Erythroblast (primary cell): Measurements from ENCODE around the gene LDLRAD2.

ENCODE experiments used
- DNase-seq, 2 experiments: peaks; one replicate each; lab custom pipeline; 2025; lab: John Stamatoyannopoulos, UW
- GATA1 ChIP-seq: IDR thresholded peaks from 2 replicates; pipeline ENCODE4 v1.6.1; 2011; ENCODE audit warnings: low read depth, mild to moderate bottlenecking, control low read depth, low read length, moderate library complexity
- POLR2A ChIP-seq: IDR thresholded peaks from 2 replicates; pipeline ENCODE4 v1.6.1; 2011; ENCODE audit warnings: mild to moderate bottlenecking, low read length

The LDLRAD2 gene

DNA sequence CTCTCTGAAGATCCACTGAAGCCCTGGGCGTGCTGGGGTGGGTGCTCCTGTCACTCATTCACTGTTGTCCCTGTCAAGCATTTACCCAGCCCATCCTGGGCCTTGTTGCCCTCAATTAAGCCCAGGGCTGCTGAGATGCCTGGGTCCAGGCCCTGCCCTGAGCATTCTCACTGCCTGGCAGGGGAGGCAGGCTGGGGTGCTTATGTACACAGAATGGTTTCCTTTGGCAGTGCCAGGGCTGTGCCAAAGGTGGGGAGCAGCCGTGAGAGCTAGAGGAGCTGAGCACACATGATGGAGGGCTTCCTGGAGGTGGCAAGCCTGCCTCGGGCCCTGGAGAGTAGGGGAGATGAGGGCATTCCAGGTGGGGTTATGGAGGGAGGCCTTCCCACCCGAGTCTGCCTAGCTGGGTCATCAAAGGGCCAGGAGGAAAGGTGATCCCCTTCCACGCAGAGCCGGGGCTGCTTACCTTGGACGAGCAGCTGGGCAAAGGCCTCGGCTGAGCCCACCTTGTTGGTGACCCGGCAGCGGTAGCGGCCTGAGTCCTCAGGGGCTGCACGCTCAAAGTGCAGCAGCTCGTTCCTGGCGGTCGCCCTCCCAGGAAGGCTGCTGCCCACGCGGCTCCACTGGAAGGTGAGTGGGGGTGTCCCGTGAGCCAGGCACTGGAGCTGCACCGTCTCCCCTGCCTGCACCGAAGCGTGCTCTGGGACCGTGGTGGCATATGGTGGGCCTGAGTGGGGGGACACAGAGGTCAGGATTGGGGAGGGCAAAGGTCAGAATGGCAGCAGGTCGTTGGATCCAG is 26.5 kb downstream of the LDLRAD2 start:
- TF ChIP-seq GATA1: no peak
- no peak for TF ChIP-seq POLR2A
- DNase-seq: no peak

- no peak for DNase-seq
- TF ChIP-seq GATA1 (no peak), POLR2A (no peak)
Observed at GRCh38 chr1:21839337-21840037, 27.4 kb downstream of the LDLRAD2 start.

DNA sequence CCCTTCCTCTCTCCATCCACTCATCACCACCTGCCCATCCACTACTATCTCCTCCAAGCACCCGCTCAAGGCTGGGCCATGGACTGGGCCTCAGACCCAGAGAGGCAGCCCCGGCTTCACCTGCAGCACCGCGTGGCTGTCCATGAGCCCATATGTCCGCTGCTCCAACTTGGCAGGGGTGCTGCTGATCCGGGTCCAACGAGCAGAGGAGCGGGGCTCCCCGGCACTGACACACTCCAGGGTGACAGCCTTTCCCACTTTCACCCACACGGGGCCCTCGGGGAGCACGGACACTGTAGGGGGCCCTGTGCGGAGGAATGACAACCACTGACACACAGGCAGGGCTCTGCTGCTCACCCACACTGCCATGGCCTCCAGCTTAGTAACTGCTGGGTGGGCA is 28.9 kb downstream of the LDLRAD2 start:
- no peak for TF ChIP-seq POLR2A
- no peak for TF ChIP-seq GATA1
- no peak for DNase-seq

DNA sequence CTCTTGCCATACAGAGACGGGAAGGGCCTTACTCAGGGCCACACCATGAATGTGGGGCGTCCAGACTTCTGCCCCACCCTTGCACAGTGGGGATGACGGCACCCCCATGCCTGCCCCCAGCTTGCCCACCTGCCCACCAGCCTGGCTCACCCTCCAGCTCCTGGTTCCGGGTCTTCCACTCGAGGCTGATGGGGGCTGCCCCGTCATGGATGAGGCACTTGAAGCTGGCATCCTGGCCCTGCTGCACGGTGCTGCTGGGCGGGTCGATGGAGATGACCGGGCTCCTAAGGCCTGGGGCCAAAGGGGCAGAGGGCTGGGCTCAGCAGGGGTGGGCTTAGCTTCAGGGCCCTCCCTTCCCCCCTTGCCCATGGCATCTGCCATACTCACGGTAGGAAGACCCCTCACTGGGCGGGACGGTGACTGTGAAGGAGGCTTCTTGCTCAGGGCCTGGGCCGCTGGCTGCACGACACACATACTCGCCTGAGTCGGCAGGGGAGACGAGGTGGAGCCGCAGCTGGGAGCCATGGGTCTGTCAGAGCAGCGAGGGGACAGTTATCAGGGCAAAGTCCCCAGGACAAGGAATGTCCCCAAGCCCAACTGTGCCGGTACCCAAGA is 29.9 kb downstream of the LDLRAD2 start:
- DNase-seq: no peak
- TF ChIP-seq GATA1: no peak
- TF ChIP-seq POLR2A: no peak

DNA sequence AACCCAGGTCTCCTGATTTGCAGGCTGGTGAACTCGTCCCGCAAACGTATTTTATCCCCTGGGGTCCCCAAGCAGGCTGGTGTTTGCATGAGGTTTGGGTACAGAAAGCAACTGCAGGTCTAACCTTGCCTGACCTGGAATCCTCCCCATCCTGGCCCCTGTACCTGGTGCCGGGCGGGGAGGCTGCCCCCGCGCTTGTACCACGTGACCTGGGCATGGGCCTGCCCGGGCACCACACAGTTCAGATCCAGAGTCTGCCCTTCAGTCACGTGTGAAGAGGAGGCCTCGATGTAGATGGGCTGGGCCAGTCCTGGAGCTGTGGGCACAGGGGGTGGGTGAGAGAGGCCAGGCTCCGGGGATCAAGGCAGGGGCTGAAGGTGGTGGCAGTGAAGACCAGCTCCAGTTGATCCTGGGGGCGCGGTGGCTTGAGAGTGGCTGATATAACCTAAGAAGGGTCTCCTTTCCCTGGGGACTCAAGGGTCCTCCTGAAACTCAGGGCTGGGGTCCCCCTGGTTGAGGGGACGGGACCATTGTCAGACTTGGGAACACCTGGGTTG is 30.6 kb downstream of the LDLRAD2 start:
- TF ChIP-seq GATA1: no peak
- TF ChIP-seq POLR2A: no peak
- DNase-seq: no peak

DNA sequence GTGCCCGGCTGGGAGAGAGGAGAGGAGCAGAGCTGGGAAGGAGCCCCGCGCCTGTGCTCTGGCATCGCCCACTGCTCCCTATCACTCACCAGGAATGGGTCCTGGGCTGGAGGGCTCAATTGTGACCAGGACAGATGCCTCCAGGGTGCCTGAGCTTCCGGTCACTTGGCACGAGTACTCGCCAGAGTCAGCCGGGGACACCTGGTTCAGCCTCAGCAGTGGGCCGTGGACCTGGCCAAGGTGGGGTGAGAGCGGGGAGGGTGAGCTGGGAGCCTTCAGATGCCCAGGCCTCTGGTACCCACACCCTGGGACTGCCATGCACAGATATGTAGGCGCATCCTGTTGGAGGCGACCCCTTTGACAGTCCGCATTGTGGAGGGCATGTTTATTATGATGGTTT is 31.1 kb downstream of the LDLRAD2 start:
- no peak for TF ChIP-seq POLR2A
- no peak for TF ChIP-seq GATA1
- no peak for DNase-seq

DNA sequence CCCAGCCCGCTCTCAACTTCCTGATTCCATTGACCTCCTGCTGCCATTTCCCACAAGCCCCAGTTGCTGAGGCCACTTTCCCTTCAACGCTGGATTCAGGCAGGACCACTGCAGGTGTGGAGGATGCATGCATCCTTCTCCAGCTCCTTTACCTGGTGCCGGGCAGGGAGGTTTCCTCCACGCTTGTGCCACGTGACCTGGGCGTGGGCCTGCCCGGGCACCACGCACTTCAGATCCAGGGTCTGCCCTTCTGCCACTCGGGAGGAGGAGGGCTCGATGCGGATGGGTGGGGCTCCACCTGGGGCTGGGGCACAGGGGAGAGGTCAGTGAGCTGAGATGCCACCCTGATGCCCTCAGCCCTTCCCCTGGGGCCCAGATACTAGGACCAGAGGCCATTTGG is 31.9 kb downstream of the LDLRAD2 start:
- no peak for DNase-seq
- TF ChIP-seq POLR2A (no peak), GATA1 (no peak)

DNA sequence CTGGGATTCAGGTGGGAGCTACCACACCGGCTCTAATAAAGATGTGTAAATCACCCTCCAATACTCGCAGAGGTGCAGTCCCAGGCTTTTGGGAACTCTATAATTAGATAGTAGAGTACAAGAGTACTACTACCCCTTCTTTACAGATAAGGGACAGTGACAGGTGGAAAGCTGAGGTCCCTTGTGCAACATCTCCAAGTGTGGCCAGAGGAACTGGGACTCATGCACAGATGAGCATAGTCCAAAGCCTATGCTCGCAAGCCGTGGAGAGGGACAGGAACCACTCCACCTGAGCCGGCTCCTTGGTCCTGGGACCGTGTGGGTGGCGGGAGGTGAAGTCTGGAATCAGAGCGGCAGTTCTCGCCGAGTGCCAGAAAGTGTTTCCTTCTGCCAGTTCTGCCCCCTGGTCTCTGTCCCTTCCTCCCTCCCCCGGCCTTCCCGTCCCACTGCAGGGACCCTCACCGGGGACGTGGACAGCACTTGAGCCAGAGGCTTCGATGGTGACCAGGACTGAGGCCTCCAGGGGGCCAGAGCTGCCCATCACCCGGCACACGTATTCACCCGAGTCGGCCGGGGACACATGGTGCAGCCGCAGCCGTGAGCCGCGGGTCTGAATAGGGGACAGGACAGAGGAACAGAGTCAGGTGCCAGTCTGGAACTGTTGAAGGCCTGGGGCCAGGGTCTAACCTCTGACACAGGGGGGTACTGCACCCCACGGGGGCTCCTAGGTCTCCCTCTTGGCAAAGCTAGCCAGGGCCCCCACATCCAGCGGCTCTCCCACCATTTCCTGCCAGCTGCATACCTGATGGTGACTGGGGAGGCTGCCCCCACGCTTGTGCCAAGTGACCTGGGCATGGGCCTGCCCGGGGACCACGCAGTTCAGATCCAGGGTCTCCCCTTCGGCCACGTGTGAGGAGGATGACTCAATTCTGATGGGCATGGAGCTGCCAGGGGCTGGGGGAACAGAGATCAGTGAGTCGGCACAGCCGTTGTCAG is 33.9 kb downstream of the LDLRAD2 start:
- DNase-seq: no peak
- no peak for TF ChIP-seq POLR2A
- no peak for TF ChIP-seq GATA1

GRCh38 chr1:21847223-21848205 is 35.4 kb downstream of the LDLRAD2 start:
- no peak for TF ChIP-seq POLR2A
- TF ChIP-seq GATA1: no peak
- DNase-seq: no peak

GRCh38 chr1:21848524-21849174 is 36.6 kb downstream of the LDLRAD2 start:
- TF ChIP-seq GATA1: no peak
- TF ChIP-seq POLR2A: no peak
- DNase-seq: no peak

DNA sequence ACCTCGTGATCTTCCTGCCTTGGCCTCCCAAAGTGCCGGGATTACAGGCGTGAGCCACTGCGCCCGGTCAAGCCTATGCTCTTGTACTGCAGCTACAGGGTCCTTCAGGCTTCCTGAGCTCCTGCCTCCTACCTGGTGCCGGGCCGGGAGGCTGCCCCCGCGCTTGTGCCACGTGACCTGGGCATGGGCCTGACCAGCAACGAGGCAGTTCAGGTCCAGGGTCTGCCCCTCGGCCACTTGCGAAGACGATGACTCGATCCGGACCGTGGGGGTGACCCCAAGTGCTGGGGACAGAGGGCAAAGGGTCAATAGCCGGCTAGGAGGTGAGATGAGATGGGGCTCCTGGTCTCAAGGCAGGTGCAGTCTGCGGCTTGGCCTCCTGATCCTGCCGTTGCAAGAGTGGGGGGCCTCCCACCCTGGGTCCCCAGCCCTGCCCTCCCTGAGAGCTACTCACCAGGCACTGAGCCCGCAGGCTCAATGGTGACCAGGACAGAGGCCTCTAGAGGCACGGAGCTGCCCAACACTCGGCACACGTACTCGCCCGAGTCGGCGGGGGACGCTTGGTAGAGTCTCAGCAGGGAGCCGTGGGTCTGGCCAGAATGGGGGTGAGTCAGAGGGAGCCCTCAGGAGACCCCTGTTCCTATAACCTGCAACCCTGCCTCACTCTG is 38.0 kb downstream of the LDLRAD2 start:
- TF ChIP-seq GATA1 (no peak), POLR2A (no peak)
- DNase-seq: no peak
